Ramos (cell line): ENCODE measurements around the gene TERB1.

Source experiments
- in situ Hi-C: fragments of 300-500 bp; cut with MboI; formaldehyde crosslinking; loops from one replicate; pipeline ENCODE4 v1.14.3; 2022; ENCODE audit warnings: low sequenced_read_pairs; ENCODE audit not compliant: unreplicated experiment

The TERB1 gene

GRCh38 chr16:66801320-66802105, at the start of gene TERB1:
TSS of gene TERB1 (minus strand) at chr16:66801584. CDS start at chr16:66796798, 4,786 bp downstream.
- in situ Hi-C loops: no loop called here

GRCh38 chr16:66850115-66850815, 48.9 kb upstream of the TERB1 start:
- in situ Hi-C loops: no loop called here

GRCh38 chr16:66849549-66849948, 48.2 kb upstream of the TERB1 start:
- in situ Hi-C loops: no loop called here

- in situ Hi-C loops: no loop called here
These were observed 47.6 kb upstream of the TERB1 start for GRCh38 chr16:66849021-66849420.

- in situ Hi-C loops: no loop called here
These were observed 46.8 kb upstream of the TERB1 start for GRCh38 chr16:66848172-66848571.

GRCh38 chr16:66847533-66848067, 46.2 kb upstream of the TERB1 start:
- in situ Hi-C loops: no loop called here

- in situ Hi-C loops: no loop called here
These were observed 45.4 kb upstream of the TERB1 start for GRCh38 chr16:66846831-66847230.

- in situ Hi-C loops: no loop called here
These were observed 44.9 kb upstream of the TERB1 start for GRCh38 chr16:66846266-66846665.

GRCh38 chr16:66845791-66846221, 44.4 kb upstream of the TERB1 start:
- in situ Hi-C loops: no loop called here

GRCh38 chr16:66845080-66845410, 43.7 kb upstream of the TERB1 start:
- in situ Hi-C loops: no loop called here

GRCh38 chr16:66844342-66845079, 43.1 kb upstream of the TERB1 start, which contains the start of gene CA7:
TSS of gene CA7 (plus strand) at chr16:66844414. CDS start at chr16:66844488, 74 bp downstream.
- in situ Hi-C loops: no loop called here

- in situ Hi-C loops: no loop called here
These were observed 42.6 kb upstream of the TERB1 start for GRCh38 chr16:66844009-66844341.

GRCh38 chr16:66843191-66843590, 41.8 kb upstream of the TERB1 start:
- in situ Hi-C loops: no loop called here

- in situ Hi-C loops: no loop called here
These were observed 41.4 kb upstream of the TERB1 start for GRCh38 chr16:66842765-66843164.

- in situ Hi-C loops: no loop called here
These were observed 40.0 kb upstream of the TERB1 start for GRCh38 chr16:66841366-66841765.

GRCh38 chr16:66840883-66841282, 39.5 kb upstream of the TERB1 start:
- in situ Hi-C loops: no loop called here

- in situ Hi-C loops: no loop called here
These were observed 33.4 kb upstream of the TERB1 start for GRCh38 chr16:66834746-66835145.

- in situ Hi-C loops: no loop called here
These were observed 31.4 kb upstream of the TERB1 start for GRCh38 chr16:66832661-66833305.

- in situ Hi-C loops: no loop called here
These were observed 30.8 kb upstream of the TERB1 start for GRCh38 chr16:66832190-66832589.
